Testis (tissue), 2 donors: ENCODE results near the gene CITED1.

Experiments
- CTCF ChIP-seq, 3 experiments: fragments of 450-650 bp in 2 of 3; fragments of 200-600 bp in 1 of 3; sonication (generic) in 1 of 3; IDR thresholded peaks; one replicate each; pipeline ENCODE4 v1.5.1; 2016 to 2019; ENCODE audit warnings: antibody characterized with exemption in 3 of 3, mild to moderate bottlenecking in 2 of 3, moderate library complexity in 1 of 3
- POLR2A ChIP-seq: fragments of 450-650 bp; IDR thresholded peaks from one replicate; pipeline ENCODE4 v1.6.1; 2017; ENCODE audit warnings: antibody characterized with exemption, mild to moderate bottlenecking, moderate library complexity

DNA sequence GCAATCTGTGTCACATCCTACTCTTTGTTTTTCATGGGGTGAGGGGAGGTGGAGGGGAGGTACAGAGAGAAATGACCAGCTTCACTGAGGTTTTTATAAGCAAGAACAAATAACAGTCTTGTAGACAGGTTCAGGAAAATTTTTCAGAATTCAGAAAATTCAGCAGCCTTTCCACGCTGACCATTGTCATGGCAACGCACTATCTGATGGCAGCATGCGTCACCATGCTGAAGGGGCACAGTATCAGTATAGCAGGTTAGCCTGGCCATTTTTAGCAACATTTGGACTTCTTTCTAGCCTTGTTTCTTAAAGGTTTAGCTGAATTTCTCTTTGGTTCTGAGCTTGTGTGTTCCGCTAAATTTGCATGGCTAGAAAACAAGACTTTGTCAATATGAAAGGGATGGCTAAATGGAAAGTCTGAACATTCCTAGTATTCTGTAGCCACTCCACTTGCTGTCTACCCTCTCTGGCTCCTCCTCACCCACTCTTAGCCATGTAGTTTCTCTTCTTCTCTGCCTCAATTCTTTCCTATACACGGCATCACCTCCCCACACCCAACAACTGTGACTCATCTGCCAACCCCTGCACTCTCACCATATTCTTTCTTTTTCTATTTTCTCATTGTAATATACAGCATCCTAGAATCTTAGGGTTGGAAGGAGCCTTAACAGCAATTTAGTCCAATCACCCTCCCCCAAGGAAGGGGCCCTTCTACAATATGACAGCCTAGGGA, 42.7 kb upstream of the CITED1 start:
- TF ChIP-seq CTCF (IDR thresholded peaks at IDR 0.05), result no peak
- TF ChIP-seq POLR2A, result no peak
